Stimulated activated naive B cell treated with anti-CD40 and anti-IgM and Interleukin-4, amounts not matched to agents 10 μg/mL and 1 μg/mL and 100 μg/mL, for 72 hours (primary cell): ENCODE data around the gene GPR142.

Experiments
- ATAC-seq, 2 donors: fragments of 150-1000 bp; cut with Tn5 transposase; replicated peaks; 2 replicates each; pipeline ENCODE4 v1.10.0; 2021; ENCODE audit warnings: moderate library complexity in 1 of 2
- DNase-seq: peaks from one replicate; pipeline ENCODE4 v3.0.0; 2021
- H3K27ac Mint-ChIP-seq: one replicate; pipeline ENCODE4 v1.8.0; 2022; ENCODE audit warnings: mild to moderate bottlenecking, mixed read lengths
- H3K27me3 Mint-ChIP-seq, 2 donors: one replicate each; pipeline ENCODE4 v1.8.0; 2022; ENCODE audit warnings: mixed read lengths in 2 of 2
- H3K36me3 Mint-ChIP-seq, 2 donors: one replicate each; pipeline ENCODE4 v1.8.0; 2022; ENCODE audit warnings: mixed read lengths in 2 of 2, mild to moderate bottlenecking in 1 of 2
- H3K4me1 Mint-ChIP-seq, 2 donors: one replicate each; pipeline ENCODE4 v1.8.0; 2022; ENCODE audit warnings: mixed read lengths in 2 of 2, mild to moderate bottlenecking in 1 of 2
- H3K4me3 Mint-ChIP-seq, 2 donors: one replicate each; pipeline ENCODE4 v1.8.0; 2022; ENCODE audit warnings: mild to moderate bottlenecking in 2 of 2, mixed read lengths in 2 of 2, moderate library complexity in 1 of 2
- H3K9me3 Mint-ChIP-seq, 2 donors: one replicate each; pipeline ENCODE4 v1.8.0; 2022; ENCODE audit warnings: mixed read lengths in 2 of 2, mild to moderate bottlenecking in 1 of 2

Gene GPR142

GRCh38 chr17:74369221-74369620 lies 1.9 kb downstream of the GPR142 start:
- Mint-ChIP-seq H3K27ac (peak overlapping the region; percentile 9), H3K4me3 (no peak overlapping the region), H3K36me3 (no peaks in the 10 kb centered on the region), H3K4me1 (peaks cover 12 to 17% of the 10 kb centered on the region in 2 donors), H3K27me3 (peaks cover 47 to 70% of the 10 kb centered on the region in 2 donors), H3K9me3 (no peaks in the 10 kb centered on the region)
- DNase-seq (no peak), ATAC-seq (peak; percentile 51 to 59)

- Mint-ChIP-seq H3K4me3 (no peak overlapping the region), H3K4me1 (peaks cover 12 to 17% of the 10 kb centered on the region in 2 donors), H3K36me3 (no peaks in the 10 kb centered on the region), H3K27ac (no peak overlapping the region), H3K27me3 (peaks cover 50 to 76% of the 10 kb centered on the region in 2 donors), H3K9me3 (no peaks in the 10 kb centered on the region)
- DNase-seq: no peak
- no peak for ATAC-seq
Measured at GRCh38 chr17:74369665-74370490, 2.6 kb downstream of the GPR142 start.

GRCh38 chr17:74371653-74372147 lies 4.4 kb downstream of the GPR142 start:
- ATAC-seq (no peak), DNase-seq (no peak)
- no peaks in the 10 kb centered on the region for H3K36me3 Mint-ChIP-seq
- no peak overlapping the region for H3K27ac Mint-ChIP-seq
- peaks cover 12 to 17% of the 10 kb centered on the region in 2 donors for H3K4me1 Mint-ChIP-seq
- no peak overlapping the region for H3K4me3 Mint-ChIP-seq
- H3K9me3 Mint-ChIP-seq: no peaks in the 10 kb centered on the region
- H3K27me3 Mint-ChIP-seq: peaks cover 46 to 62% of the 10 kb centered on the region in 2 donors

- peaks cover 42 to 56% of the 10 kb centered on the region in 2 donors for H3K27me3 Mint-ChIP-seq
- no peaks in the 10 kb centered on the region for H3K36me3 Mint-ChIP-seq
- no peak overlapping the region for H3K4me3 Mint-ChIP-seq
- H3K9me3 Mint-ChIP-seq: no peaks in the 10 kb centered on the region
- peaks cover 12 to 17% of the 10 kb centered on the region in 2 donors for H3K4me1 Mint-ChIP-seq
- no peak for ATAC-seq
- H3K27ac Mint-ChIP-seq: no peak overlapping the region
- DNase-seq: no peak
Measured at GRCh38 chr17:74372426-74372825, 5.1 kb downstream of the GPR142 start.

- ATAC-seq (no peak), DNase-seq (no peak)
- no peaks in the 10 kb centered on the region for H3K36me3 Mint-ChIP-seq
- peaks cover 45 to 57% of the 10 kb centered on the region in 2 donors for H3K27me3 Mint-ChIP-seq
- H3K27ac Mint-ChIP-seq: no peak overlapping the region
- H3K4me1 Mint-ChIP-seq: peaks cover 5 to 6% of the 10 kb centered on the region in 2 donors
- no peak overlapping the region for H3K4me3 Mint-ChIP-seq
- no peaks in the 10 kb centered on the region for H3K9me3 Mint-ChIP-seq
Measured at GRCh38 chr17:74373838-74374606, 6.7 kb downstream of the GPR142 start.

- Mint-ChIP-seq H3K4me3 (no peak overlapping the region), H3K36me3 (no peaks in the 10 kb centered on the region), H3K9me3 (no peaks in the 10 kb centered on the region), H3K4me1 (peaks cover 0 to 4% of the 10 kb centered on the region in 2 donors), H3K27ac (no peak overlapping the region), H3K27me3 (peaks cover 40 to 51% of the 10 kb centered on the region in 2 donors)
- DNase-seq (no peak), ATAC-seq (no peak)
Measured at GRCh38 chr17:74374858-74375257, 7.6 kb downstream of the GPR142 start.

GRCh38 chr17:74379495-74380085 lies 12.3 kb downstream of the GPR142 start:
- no peaks in the 10 kb centered on the region for H3K36me3 Mint-ChIP-seq
- no peak overlapping the region for H3K4me3 Mint-ChIP-seq
- ATAC-seq (peak; percentile 95 to 96), DNase-seq (peak; percentile 80)
- peaks cover 3 to 11% of the 10 kb centered on the region in 2 donors for H3K4me1 Mint-ChIP-seq
- H3K27me3 Mint-ChIP-seq: peaks cover 36 to 39% of the 10 kb centered on the region in 2 donors
- H3K27ac Mint-ChIP-seq: no peak overlapping the region
- H3K9me3 Mint-ChIP-seq: no peaks in the 10 kb centered on the region

- no peak overlapping the region for H3K4me3 Mint-ChIP-seq
- H3K4me1 Mint-ChIP-seq: peaks cover 3 to 11% of the 10 kb centered on the region in 2 donors
- H3K9me3 Mint-ChIP-seq: no peaks in the 10 kb centered on the region
- no peak for DNase-seq
- H3K27ac Mint-ChIP-seq: no peak overlapping the region
- peaks cover 39 to 44% of the 10 kb centered on the region in 2 donors for H3K27me3 Mint-ChIP-seq
- peaks cover 0 to under 1% of the 10 kb centered on the region in 2 donors for H3K36me3 Mint-ChIP-seq
- no peak for ATAC-seq
Measured at GRCh38 chr17:74380086-74380958, 13.0 kb downstream of the GPR142 start.

- Mint-ChIP-seq H3K36me3 (peaks cover 0 to 1% of the 10 kb centered on the region in 2 donors), H3K4me1 (peaks cover 3 to 11% of the 10 kb centered on the region in 2 donors), H3K27me3 (peaks cover 41 to 48% of the 10 kb centered on the region in 2 donors), H3K27ac (no peak overlapping the region), H3K9me3 (peaks cover 0 to 1% of the 10 kb centered on the region in 2 donors), H3K4me3 (no peak overlapping the region)
- ATAC-seq (no peak), DNase-seq (no peak)
Measured at GRCh38 chr17:74380959-74381808, 13.9 kb downstream of the GPR142 start.

- DNase-seq (no peak), ATAC-seq (no peak)
- peaks cover 3 to 11% of the 10 kb centered on the region in 2 donors for H3K4me1 Mint-ChIP-seq
- peaks cover 0 to 1% of the 10 kb centered on the region in 2 donors for H3K36me3 Mint-ChIP-seq
- H3K27me3 Mint-ChIP-seq: peaks cover 34 to 51% of the 10 kb centered on the region in 2 donors
- no peak overlapping the region for H3K4me3 Mint-ChIP-seq
- H3K27ac Mint-ChIP-seq: no peak overlapping the region
- H3K9me3 Mint-ChIP-seq: peaks cover 0 to 1% of the 10 kb centered on the region in 2 donors
Measured at GRCh38 chr17:74383141-74383540, 15.8 kb downstream of the GPR142 start.

- Mint-ChIP-seq H3K9me3 (peaks cover 0 to 1% of the 10 kb centered on the region in 2 donors), H3K27ac (no peak overlapping the region), H3K4me3 (no peak overlapping the region), H3K36me3 (peaks cover 0 to 1% of the 10 kb centered on the region in 2 donors), H3K27me3 (peaks cover 35 to 53% of the 10 kb centered on the region in 2 donors), H3K4me1 (peaks cover 4% of the 10 kb centered on the region in 2 donors)
- DNase-seq (no peak), ATAC-seq (no peak)
Measured at GRCh38 chr17:74385201-74385600, 17.9 kb downstream of the GPR142 start.

GRCh38 chr17:74386386-74386785 lies 19.1 kb downstream of the GPR142 start:
- Mint-ChIP-seq H3K27ac (no peak overlapping the region), H3K27me3 (peaks cover 27 to 51% of the 10 kb centered on the region in 2 donors), H3K4me1 (peaks cover 0 to 2% of the 10 kb centered on the region in 2 donors), H3K36me3 (peaks cover 0 to 1% of the 10 kb centered on the region in 2 donors), H3K9me3 (peaks cover 0 to 1% of the 10 kb centered on the region in 2 donors), H3K4me3 (no peak overlapping the region)
- DNase-seq (no peak), ATAC-seq (no peak)
